HepG2 (cell line): ENCODE results near the gene FAM43A. TPM values are rescaled to one million over a fixed set of nuclear protein-coding genes. Genes with fewer than 3 reads are reported as not detected.

Experiments used
- ATAC-seq: fragments of 200-7000 bp; cut with Tn5 transposase; 3 replicates; pipeline ENCODE4 v1.9.1; 2020; ENCODE audit warnings: mild to moderate bottlenecking, moderate library complexity
- BruUV-seq: library from RNA; stranded (reverse); fragments of 400-500 nt; replicated peaks from 2 replicates; lab custom pipeline; 2021; lab: Mats Ljungman, UMichigan
- CTCF ChIA-PET: fragments of 300-600 bp; formaldehyde crosslinking; extraction: SDS; loops from one replicate; lab custom pipeline; 2021; ENCODE audit warnings: low total read pairs, inconsistent platforms, low intra/inter-chr PET ratio; lab: Yijun Ruan, JAX
- POLR2A ChIA-PET: fragments of 350-600 bp; sonication (Branson Sonifier 250); formaldehyde crosslinking; loops from one replicate; lab custom pipeline; 2020; ENCODE audit warnings: antibody characterized with exemption, inconsistent platforms; lab: Yijun Ruan, JAX
- DNase-seq: peaks from one replicate; pipeline ENCODE4 v3.0.0-alpha.2; 2015; ENCODE audit warnings: low spot score
- FAIRE-seq: peaks from 3 replicates; lab custom pipeline; 2011; peaks lifted over from hg19 to GRCh38; lab: Jason Lieb, UNC
- H2AFZ ChIP-seq: one replicate; pipeline ENCODE4 v1.6.1; 2011; ENCODE audit warnings: low read length, inconsistent platforms
- H3K27ac ChIP-seq: fragments of 300-600 bp; 3 replicates; pipeline ENCODE4 v1.8.0; 2011; ENCODE audit warnings: mixed run types, mild to moderate bottlenecking, mixed read lengths, low read length, inconsistent platforms; ENCODE audit not compliant: insufficient read depth; ENCODE audit errors: extremely low read length
- H3K27me3 ChIP-seq, 2 experiments: fragments of 200-600 bp in 1 of 2; 2 replicates in 1 of 2; 3 replicates in 1 of 2; pipeline versions ENCODE4 v1.6.0 to v1.8.0; 2011; ENCODE audit warnings: low read length in 2 of 2, mild to moderate bottlenecking in 2 of 2, moderate library complexity in 2 of 2, inconsistent platforms in 1 of 2; ENCODE audit not compliant: insufficient read depth in 2 of 2, control insufficient read depth in 1 of 2
- H3K36me3 ChIP-seq, 2 experiments: fragments of 200-600 bp in 1 of 2; replicated peaks in 1 of 2; 2 replicates in 1 of 2; 3 replicates in 1 of 2; pipeline versions ENCODE4 v1.5.1 to v1.8.0; 2011; ENCODE audit warnings: low read length in 2 of 2, inconsistent platforms in 1 of 2; ENCODE audit not compliant: insufficient read depth in 2 of 2, control insufficient read depth in 1 of 2
- H3K4me1 ChIP-seq: 2 replicates; pipeline ENCODE4 v1.5.1; 2012; ENCODE audit warnings: low read length, inconsistent platforms; ENCODE audit not compliant: insufficient read depth
- H3K4me2 ChIP-seq: 2 replicates; pipeline ENCODE4 v1.6.0; 2011; ENCODE audit warnings: low read depth, low read length, inconsistent platforms
- H3K4me3 ChIP-seq, 3 experiments: fragments of 200-600 bp in 1 of 3; sonication (generic), shearing (Covaris generic) in 1 of 3; replicated peaks in 1 of 3; 2 replicates each; pipeline ENCODE4 v1.5.1; 2011 to 2016; ENCODE audit warnings: low read length in 3 of 3, inconsistent platforms in 2 of 3, low read depth in 2 of 3, mild to moderate bottlenecking in 2 of 3, control low read depth in 1 of 3, mixed read lengths in 1 of 3; ENCODE audit not compliant: insufficient read depth in 1 of 3
- H3K79me2 ChIP-seq: one replicate; pipeline ENCODE4 v1.6.1; 2011; ENCODE audit warnings: low read length, inconsistent platforms; ENCODE audit not compliant: insufficient read depth
- H3K9ac ChIP-seq: 2 replicates; pipeline ENCODE4 v1.6.0; 2011; ENCODE audit warnings: mild to moderate bottlenecking, low read depth, low read length, inconsistent platforms; ENCODE audit not compliant: insufficient read depth
- H3K9me3 ChIP-seq: 2 replicates; pipeline ENCODE4 v1.5.1; 2012; ENCODE audit warnings: mild to moderate bottlenecking, low read length
- H4K20me1 ChIP-seq: 2 replicates; pipeline ENCODE4 v1.6.0; 2011; ENCODE audit warnings: inconsistent platforms, mild to moderate bottlenecking, low read length, moderate library complexity; ENCODE audit not compliant: insufficient read depth
- BRF2 ChIP-seq: sonication (generic); formaldehyde crosslinking; IDR thresholded peaks from 2 replicates; pipeline ENCODE4 v1.8.1; 2022; ENCODE audit warnings: mild to moderate bottlenecking, missing genetic modification reagents
- ELF4 ChIP-seq: sonication (generic); formaldehyde crosslinking; IDR thresholded peaks from 2 replicates; pipeline ENCODE4 v1.5.0; 2020; ENCODE audit warnings: missing genetic modification reagents, mild to moderate bottlenecking, moderate library complexity, borderline replicate concordance
- HMG20B ChIP-seq: conservative IDR thresholded peaks from 2 replicates; pipeline ENCODE4 v1.6.1; 2016; ENCODE audit warnings: missing genetic modification reagents, missing compliant biosample characterization
- IKZF4 ChIP-seq: sonication (generic); formaldehyde crosslinking; IDR thresholded peaks from 2 replicates; pipeline ENCODE4 v1.5.1; 2020; ENCODE audit warnings: borderline replicate concordance, mild to moderate bottlenecking, low read depth, missing genetic modification reagents; ENCODE audit errors: not compliant biosample characterization
- JUNB ChIP-seq: sonication (generic); formaldehyde crosslinking; IDR thresholded peaks from 2 replicates; pipeline ENCODE4 v1.8.0; 2022; ENCODE audit warnings: missing genetic modification reagents, mild to moderate bottlenecking, borderline replicate concordance
- MEF2D ChIP-seq: sonication (generic); formaldehyde crosslinking; IDR thresholded peaks from 2 replicates; pipeline ENCODE4 v1.5.1; 2020; ENCODE audit warnings: mild to moderate bottlenecking, missing genetic modification reagents
- MXI1 ChIP-seq: IDR thresholded peaks from 3 replicates; pipeline ENCODE4 v1.6.1; 2012; ENCODE audit warnings: low read depth, low read length, inconsistent platforms, borderline replicate concordance
- MYNN ChIP-seq: sonication (generic); formaldehyde crosslinking; IDR thresholded peaks from 2 replicates; pipeline ENCODE4 v1.4.0; 2020; ENCODE audit warnings: mild to moderate bottlenecking, low read depth, missing genetic modification reagents
- NPAS2 ChIP-seq: sonication (generic); formaldehyde crosslinking; IDR thresholded peaks from 2 replicates; pipeline ENCODE4 v1.8.0; 2022; ENCODE audit warnings: mild to moderate bottlenecking, missing genetic modification reagents, borderline replicate concordance
- PBX2 ChIP-seq: IDR thresholded peaks from 2 replicates; pipeline ENCODE4 v1.6.1; 2016; ENCODE audit warnings: control low read depth
- PBX3 ChIP-seq: sonication (generic); formaldehyde crosslinking; IDR thresholded peaks from 2 replicates; pipeline ENCODE4 v1.8.1; 2023; ENCODE audit warnings: missing genetic modification reagents, inconsistent platforms, borderline replicate concordance
- TBL1XR1 ChIP-seq: fragments of 150-350 bp; IDR thresholded peaks from 2 replicates; pipeline ENCODE4 v1.6.1; 2014; ENCODE audit warnings: borderline replicate concordance, low read length; ENCODE audit not compliant: partially characterized antibody
- YEATS4 ChIP-seq: sonication (generic); formaldehyde crosslinking; IDR thresholded peaks from 2 replicates; pipeline ENCODE4 v1.4.0; 2020; ENCODE audit warnings: missing genetic modification reagents, borderline replicate concordance
- ZNF709 ChIP-seq: sonication (generic); formaldehyde crosslinking; IDR thresholded peaks from 2 replicates; pipeline ENCODE4 v1.5.0; 2020; ENCODE audit warnings: mild to moderate bottlenecking, missing genetic modification reagents
- ZNF883 ChIP-seq: sonication (generic); formaldehyde crosslinking; IDR thresholded peaks from 2 replicates; pipeline ENCODE4 v1.5.1; 2020; ENCODE audit warnings: mild to moderate bottlenecking, missing genetic modification reagents; ENCODE audit errors: not compliant biosample characterization
- ZZZ3 ChIP-seq: sonication (generic); formaldehyde crosslinking; IDR thresholded peaks from 2 replicates; pipeline ENCODE4 v1.4.0; 2020; ENCODE audit warnings: missing genetic modification reagents, mild to moderate bottlenecking, borderline replicate concordance
- WGBS: methylation state at CpG from one replicate; pipeline ENCODE4 v1.1.6; 2017; ENCODE audit warnings: low lambda C conversion rate; 5-methylcytosine and 5-hydroxymethylcytosine counted together
- in situ Hi-C: cut with HindIII; loops from 2 replicates; pipeline ENCODE4 v1.10.0; 2017; ENCODE audit warnings: low pct_unique_long_range_greater_than_20kb; ENCODE audit not compliant: extremely low pct_ligation_motif_present
- intact Hi-C: fragments of 100-400 bp; cut with micrococcal nuclease; formaldehyde crosslinking; loops from one replicate; pipeline ENCODE4 v1.10.0; 2022; ENCODE audit not compliant: unreplicated experiment
- polyA plus RNA-seq, 8 experiments: library from polyadenylated mRNA; depleted of rRNA in 3 of 8; stranded (reverse) in 7 of 8; unstranded in 1 of 8; fragments of >200 nt; fragmentation: Illumina TruSeq in 4 of 8; extraction: Trizol in 4 of 8; gene quantifications; 2 replicates each; pipeline versions ENCODE4 v1.2.1 to v1.2.3, GENCODE V29; 2011 to 2016; ENCODE audit warnings: low read depth in 4 of 8, missing spikeins in 1 of 8, mixed read lengths in 1 of 8; ENCODE audit not compliant: insufficient read depth in 1 of 8
- total RNA-seq, 5 experiments: library from RNA; depleted of rRNA; stranded (reverse); fragments of >200 nt; fragmentation: Illumina TruSeq; extraction: Trizol; gene quantifications; 2 replicates each; pipeline ENCODE4 v1.2.3, GENCODE V29; 2016; ENCODE audit warnings: low read depth in 1 of 5

The FAM43A gene
- total and polyA plus RNA-seq, 2 of the 13 experiments (the other 11 are each of a cell fraction or from before 2014, with no cell fraction given) = 0.91 to 1.8 TPM

- 31% methylated on average over 11 of the region's 11 CpGs for WGBS
- TF ChIP-seq PBX2 (CRISPR knock-in tag) (no peak), ZZZ3 (no peak), BRF2 (CRISPR knock-in tag) (no peak), MEF2D (CRISPR knock-in tag) (no peak), ZNF709 (CRISPR knock-in tag) (no peak), YEATS4 (CRISPR knock-in tag) (no peak), PBX3 (no peak), ELF4 (CRISPR knock-in tag) (no peak), JUNB (no peak), HMG20B (CRISPR knock-in tag) (no peak), NPAS2 (CRISPR knock-in tag) (no peak), TBL1XR1 (no peak), ZNF883 (CRISPR knock-in tag) (no peak), IKZF4 (CRISPR knock-in tag) (no peak), MXI1 (no peak), MYNN (CRISPR knock-in tag) (no peak)
Measured at GRCh38 chr3:194680888-194681615, 4.6 kb upstream of the FAM43A start.

More at GRCh38 chr3:194680888-194681615, 4.6 kb upstream of the FAM43A start:
- FAIRE-seq (no peak), DNase-seq (no peak), ATAC-seq (no peak)
- H3K9me3 ChIP-seq = no peaks in the 10 kb centered on the region
- peak overlapping the region in 1 of 3 experiments; percentile 30; a peak in 1 of 6 replicates for H3K4me3 ChIP-seq
- intact Hi-C loops = loop anchor here (5.0 to 10.0 kb wide), 4 partner anchors 64 to 844 kb away; no protein-coding TSS in a partner anchor
- H3K27ac ChIP-seq = no peak overlapping the region
- H2AFZ ChIP-seq = peak overlapping the region; percentile 63
- peaks cover 0 to 31% of the 10 kb centered on the region in 2 experiments; a peak in 1 of 5 replicates for H3K27me3 ChIP-seq
- H3K4me2 ChIP-seq = peak overlapping the region; percentile 46
- peaks cover 38% of the 10 kb centered on the region for H3K4me1 ChIP-seq
- in situ Hi-C loops = loop anchor here (10.0 kb wide), 2 partner anchors 64 to 274 kb away; no protein-coding TSS in a partner anchor
- no peaks in the 10 kb centered on the region for H3K79me2 ChIP-seq
- BruUV-seq = no TSS peak
- POLR2A ChIA-PET = interaction anchor here (2.0 kb wide), 1 partner anchor 590 kb away, joined by 7 read pairs; the partner anchor contains the start of gene XXYLT1
- H4K20me1 ChIP-seq = no peaks in the 10 kb centered on the region
- CTCF ChIA-PET = no interaction called here
- H3K9ac ChIP-seq = no peak overlapping the region
- no peaks in the 10 kb centered on the region for H3K36me3 ChIP-seq
